T-helper 17 cell (primary cell): Measurements from ENCODE around the gene ADARB1. TPM values are rescaled to one million over a fixed set of nuclear protein-coding genes. Genes with fewer than 3 reads are reported as not detected.
A peak's percentile ranks its signal among the peaks of the same experiment; 100 is the strongest.
"Not testable (repeated sequence)": the region's sequence is repeated elsewhere in the genome, so short reads cannot be mapped to it uniquely, and the experiment has no call there.

Experiments used
- ATAC-seq: fragments of 150-1000 bp; cut with Tn5 transposase; 2 replicates; pipeline ENCODE4 v1.10.0; 2021; ENCODE audit warnings: mild to moderate bottlenecking, moderate library complexity
- DNase-seq, 3 donors: peaks; one replicate each; pipeline versions ENCODE4 v3.0.0 to v3.0.0-alpha.2; 2020 to 2021
- H3K9me3 ChIP-seq: one replicate; pipeline ENCODE4 v1.7.0; 2013; ENCODE audit warnings: low read length, mild to moderate bottlenecking; ENCODE audit not compliant: control insufficient read depth, poor library complexity, severe bottlenecking
- H3K27ac Mint-ChIP-seq: one replicate; pipeline ENCODE4 v1.8.0; 2022; ENCODE audit warnings: mild to moderate bottlenecking, moderate library complexity, mixed read lengths
- H3K27me3 Mint-ChIP-seq: one replicate; pipeline ENCODE4 v1.8.0; 2022; ENCODE audit warnings: mixed read lengths
- H3K36me3 Mint-ChIP-seq: one replicate; pipeline ENCODE4 v1.8.0; 2022; ENCODE audit warnings: low read depth, mixed read lengths
- H3K4me1 Mint-ChIP-seq: one replicate; pipeline ENCODE4 v1.8.0; 2022; ENCODE audit warnings: mild to moderate bottlenecking, mixed read lengths
- H3K4me3 Mint-ChIP-seq: one replicate; pipeline ENCODE4 v1.8.0; 2022; ENCODE audit warnings: mild to moderate bottlenecking, moderate library complexity, mixed read lengths
- total RNA-seq, 4 donors: library from RNA in 2 of 4; stranded (reverse) in 2 of 4; gene quantifications; one replicate each; pipeline ENCODE4 v1.2.3 and lab custom pipeline; 2022 to 2026

Gene ADARB1
- total RNA-seq, 2 donors from 2014 or later, result 28.4 to 37.0 TPM

DNA sequence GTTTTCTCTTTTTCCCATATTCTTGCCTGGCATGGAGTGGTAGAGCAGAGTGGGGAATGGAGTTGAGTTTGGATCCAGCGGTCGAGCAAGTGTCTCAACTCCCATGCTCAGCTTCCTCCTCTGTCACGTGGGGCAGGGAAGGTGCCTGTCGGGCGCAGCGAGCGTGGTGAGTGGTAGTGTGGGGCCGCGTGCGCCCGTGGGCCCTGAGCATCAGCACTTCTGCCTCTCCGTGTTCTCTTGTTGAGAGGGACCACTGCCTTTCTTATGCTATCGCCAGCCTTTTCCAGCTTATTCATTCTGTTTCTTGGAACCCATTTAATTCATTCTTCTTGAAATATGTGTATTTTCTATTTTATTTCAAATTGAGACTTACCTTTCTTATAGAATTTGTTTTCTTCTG, 65.1 kb downstream of the ADARB1 start:
- Mint-ChIP-seq H3K36me3 (peaks cover 7% of the 10 kb centered on the region), H3K4me1 (peaks cover 22% of the 10 kb centered on the region), H3K4me3 (no peak overlapping the region), H3K27me3 (no peaks in the 10 kb centered on the region), H3K27ac (peak overlapping the region; percentile 62)
- ATAC-seq, result no peak
- DNase-seq, result no peak
- no peaks in the 10 kb centered on the region for H3K9me3 ChIP-seq

DNA sequence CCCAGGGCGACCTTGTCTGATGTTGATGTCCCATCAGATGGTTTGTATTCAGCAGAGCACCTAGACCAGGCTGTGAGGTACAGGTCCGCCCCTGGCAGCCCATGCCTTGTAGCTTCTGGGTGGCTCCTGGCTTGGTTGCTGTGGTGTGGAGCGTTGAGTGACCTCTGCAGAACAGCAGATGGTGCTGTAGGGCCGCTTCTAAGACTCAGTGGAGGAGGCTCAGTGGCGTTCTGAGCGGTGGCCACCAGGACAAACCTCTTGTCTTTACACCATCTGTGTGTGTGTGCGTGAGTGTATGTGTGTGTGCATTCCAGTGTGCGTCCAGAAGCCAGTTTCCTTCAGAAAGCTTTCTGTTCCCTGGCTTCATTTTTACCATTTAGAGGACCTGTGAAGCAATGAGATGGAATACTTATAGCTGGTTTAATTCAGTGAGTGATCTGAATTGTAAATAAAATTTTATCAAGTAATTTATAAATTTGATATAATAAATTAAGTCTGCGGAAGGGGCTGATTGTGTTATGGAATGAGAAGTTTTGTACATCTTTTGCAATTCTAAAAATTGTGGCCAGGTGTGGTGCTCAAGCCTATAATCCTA, 66.1 kb downstream of the ADARB1 start:
- ATAC-seq (peak; percentile 93), DNase-seq (peak; percentile 29 to 48 (median 36))
- no peaks in the 10 kb centered on the region for H3K9me3 ChIP-seq
- H3K36me3 Mint-ChIP-seq, result peaks cover 7% of the 10 kb centered on the region
- H3K27ac Mint-ChIP-seq, result peak overlapping the region; percentile 51
- H3K27me3 Mint-ChIP-seq, result no peaks in the 10 kb centered on the region
- peak overlapping the region; percentile 15 for H3K4me3 Mint-ChIP-seq
- H3K4me1 Mint-ChIP-seq, result peaks cover 20% of the 10 kb centered on the region

DNA sequence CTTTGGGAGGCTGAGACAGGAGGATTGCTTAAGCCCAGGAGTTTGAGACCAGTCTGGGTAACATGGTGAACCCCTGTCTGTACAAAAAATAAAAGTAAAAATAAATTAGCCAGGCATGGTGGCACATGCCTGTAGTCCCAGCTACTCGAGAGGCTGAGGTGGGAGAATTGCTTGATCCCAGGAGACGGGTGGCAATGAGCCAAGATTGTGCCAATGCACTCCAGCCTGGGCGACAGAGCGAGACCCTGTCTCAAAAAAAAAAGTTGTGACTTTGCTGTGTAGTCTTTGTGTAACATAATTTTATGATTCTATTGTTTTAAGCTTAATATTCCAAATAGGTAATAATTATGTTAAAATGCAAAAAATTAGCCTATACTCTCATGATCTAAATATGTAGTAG, 66.6 kb downstream of the ADARB1 start:
- not testable (repeated sequence) for H3K4me3 Mint-ChIP-seq, H3K27ac Mint-ChIP-seq, ATAC-seq, H3K9me3 ChIP-seq, H3K36me3 Mint-ChIP-seq, DNase-seq, H3K27me3 Mint-ChIP-seq
- peaks cover 19% of the 10 kb centered on the region for H3K4me1 Mint-ChIP-seq

DNA sequence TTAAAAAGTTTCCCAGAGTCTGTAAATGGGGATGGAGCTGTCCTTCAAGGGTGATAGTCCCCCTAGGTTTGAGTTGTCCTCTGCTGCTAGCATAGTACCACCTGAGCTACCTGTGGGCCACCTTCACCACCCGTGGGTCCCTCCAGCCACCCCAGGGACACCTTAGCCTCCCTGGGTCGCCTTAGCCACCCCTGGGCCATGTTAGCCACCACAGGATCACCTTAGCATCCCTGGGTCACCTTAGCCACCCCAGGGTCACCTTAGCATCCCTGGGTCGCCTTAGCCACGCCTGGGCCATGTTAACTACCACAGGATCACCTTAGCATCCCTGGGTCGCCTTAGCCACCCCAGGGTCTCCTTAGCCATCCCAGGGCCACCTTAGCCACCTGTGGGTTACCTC, 67.1 kb downstream of the ADARB1 start:
- no peaks in the 10 kb centered on the region for H3K9me3 ChIP-seq
- DNase-seq (no peak), ATAC-seq (no peak)
- Mint-ChIP-seq H3K4me1 (peaks cover 19% of the 10 kb centered on the region), H3K4me3 (no peak overlapping the region), H3K27me3 (no peaks in the 10 kb centered on the region), H3K36me3 (peaks cover 10% of the 10 kb centered on the region), H3K27ac (no peak overlapping the region)

DNA sequence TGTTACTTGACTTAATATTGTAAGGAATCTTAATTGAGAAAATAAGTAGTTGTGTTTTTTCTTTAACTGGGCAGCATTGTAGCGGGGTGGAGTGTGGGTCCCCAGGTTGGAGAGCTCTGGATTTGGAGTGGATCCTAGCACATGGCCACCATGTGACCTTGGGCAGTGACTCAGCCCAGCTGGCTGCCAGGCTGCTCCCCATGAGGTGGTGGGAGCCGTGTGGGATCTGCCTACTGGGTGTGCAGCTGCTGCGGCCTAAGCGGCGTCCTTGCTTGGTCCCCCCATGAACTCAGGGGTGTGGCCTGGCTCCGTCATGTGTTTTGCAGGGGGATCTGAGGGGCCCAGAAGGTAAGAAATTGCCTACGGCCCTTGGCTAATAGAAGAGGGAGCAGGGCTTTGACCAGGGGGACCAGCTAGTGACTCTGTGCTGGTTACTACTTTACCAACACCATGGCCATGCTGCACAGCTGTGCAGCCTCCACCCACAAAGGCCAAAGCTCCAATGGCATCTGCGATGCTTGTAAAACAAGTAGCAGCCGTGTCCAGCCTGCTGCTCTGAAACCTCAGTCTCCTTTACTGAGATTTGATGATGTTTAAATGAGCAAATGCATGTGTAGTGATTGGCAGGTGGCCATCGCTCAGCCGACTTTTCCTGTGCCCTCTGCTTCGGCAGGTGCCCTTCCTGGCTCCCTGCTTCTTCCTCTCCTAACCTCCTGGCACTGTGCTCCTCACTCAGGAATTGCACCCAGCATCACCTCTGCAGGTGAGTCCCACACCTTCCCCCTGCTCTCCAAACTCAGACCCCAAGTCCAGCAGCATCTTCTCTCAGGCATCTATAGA, 68.3 kb downstream of the ADARB1 start:
- no peaks in the 10 kb centered on the region for H3K9me3 ChIP-seq
- Mint-ChIP-seq H3K36me3 (peaks cover 10% of the 10 kb centered on the region), H3K27me3 (no peaks in the 10 kb centered on the region), H3K4me1 (peaks cover 16% of the 10 kb centered on the region), H3K27ac (peak overlapping the region; percentile 85), H3K4me3 (no peak overlapping the region)
- ATAC-seq, result no peak
- DNase-seq, result no peak

DNA sequence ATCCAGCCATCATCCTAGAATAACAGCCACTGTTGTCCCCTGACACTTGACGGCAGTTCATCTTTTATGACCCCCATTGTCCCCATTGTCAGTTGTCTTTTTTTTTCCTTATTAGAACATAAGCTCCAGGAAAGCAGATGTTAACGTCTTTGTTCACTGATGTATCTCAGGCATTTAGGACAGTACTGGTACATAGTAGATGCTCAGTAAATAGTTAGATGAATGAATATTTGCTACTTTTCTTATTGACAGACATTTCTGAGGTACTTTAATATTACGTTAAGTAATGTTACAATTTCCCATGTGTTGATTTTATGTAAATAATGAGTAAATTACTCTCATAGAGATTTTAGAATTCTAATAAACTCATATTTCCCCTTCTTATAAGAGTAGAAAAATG, 69.5 kb downstream of the ADARB1 start:
- Mint-ChIP-seq H3K4me1 (peaks cover 17% of the 10 kb centered on the region), H3K27ac (peak overlapping the region; percentile 85), H3K4me3 (no peak overlapping the region), H3K27me3 (no peaks in the 10 kb centered on the region), H3K36me3 (peaks cover 10% of the 10 kb centered on the region)
- no peaks in the 10 kb centered on the region for H3K9me3 ChIP-seq
- DNase-seq, result no peak
- ATAC-seq, result no peak

DNA sequence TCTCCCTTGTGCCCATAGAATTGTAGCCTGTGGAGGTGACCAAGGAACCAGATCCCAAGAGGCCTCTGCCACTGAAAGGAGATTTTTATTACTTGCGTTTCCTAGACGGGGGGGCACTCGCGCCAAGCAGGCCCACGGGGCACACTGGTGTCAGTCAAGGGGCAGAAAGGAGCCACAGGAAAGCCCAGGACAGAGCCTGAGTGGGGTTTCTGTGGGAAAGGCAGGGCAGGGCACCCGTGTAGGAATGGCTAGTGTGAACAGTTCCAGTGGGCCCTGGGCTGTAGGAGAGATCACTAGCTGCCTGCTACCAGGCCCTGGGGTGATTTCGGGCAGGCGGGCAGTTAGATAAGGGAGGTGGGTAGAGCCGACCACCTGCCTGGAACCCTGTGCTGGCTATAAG, 70.8 kb downstream of the ADARB1 start:
- Mint-ChIP-seq H3K27ac (peak overlapping the region; percentile 24), H3K4me1 (peaks cover 11% of the 10 kb centered on the region), H3K4me3 (no peak overlapping the region), H3K36me3 (peaks cover 10% of the 10 kb centered on the region), H3K27me3 (no peaks in the 10 kb centered on the region)
- no peaks in the 10 kb centered on the region for H3K9me3 ChIP-seq
- ATAC-seq, result no peak
- no peak for DNase-seq

DNA sequence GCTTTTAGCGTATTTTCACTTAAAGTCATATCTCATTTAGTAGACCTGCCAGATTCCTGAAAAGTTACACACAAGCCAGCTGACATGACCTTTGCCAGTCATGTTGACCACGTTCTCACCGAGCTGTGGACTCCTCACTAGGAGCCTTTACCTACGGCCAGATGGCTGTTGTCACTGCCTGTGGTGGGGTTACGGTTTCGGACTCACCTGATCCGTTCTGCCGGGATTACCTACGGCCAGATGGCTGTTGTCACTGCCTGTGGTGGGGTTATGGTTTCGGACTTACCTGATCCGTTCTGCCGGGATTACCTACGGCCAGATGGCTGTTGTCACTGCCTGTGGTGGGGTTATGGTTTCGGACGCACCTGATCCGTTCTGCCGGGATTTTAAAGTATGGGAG, 71.5 kb downstream of the ADARB1 start:
- peaks cover 10% of the 10 kb centered on the region for H3K36me3 Mint-ChIP-seq
- DNase-seq, result not testable (repeated sequence)

DNA sequence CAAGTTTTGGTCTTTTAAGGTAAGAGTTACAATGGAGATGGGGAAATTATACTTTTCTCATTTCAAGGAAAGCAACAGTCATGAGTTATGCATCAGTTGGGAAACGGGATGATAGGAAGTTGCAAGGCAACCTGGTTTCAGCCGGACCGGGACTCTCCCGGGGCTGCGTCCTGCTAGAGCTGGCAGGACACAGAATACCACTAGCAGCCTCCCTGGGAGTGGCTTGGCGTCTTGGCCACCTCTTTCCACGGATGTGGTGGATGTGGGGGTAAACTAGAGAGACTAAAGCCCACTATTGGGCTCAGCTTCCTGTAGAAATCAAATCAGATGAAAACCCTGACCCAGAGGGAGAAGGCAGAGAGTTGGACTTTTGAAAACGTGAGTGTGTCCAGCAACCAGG, 71.9 kb downstream of the ADARB1 start:
- no peak overlapping the region for H3K27ac Mint-ChIP-seq
- ATAC-seq, result no peak
- no peaks in the 10 kb centered on the region for H3K27me3 Mint-ChIP-seq
- no peak overlapping the region for H3K4me3 Mint-ChIP-seq
- H3K9me3 ChIP-seq, result no peaks in the 10 kb centered on the region
- no peak for DNase-seq
- peaks cover 10% of the 10 kb centered on the region for H3K36me3 Mint-ChIP-seq
- H3K4me1 Mint-ChIP-seq, result peaks cover 12% of the 10 kb centered on the region

More for the DNA sequence above, 71.5 kb downstream of the ADARB1 start:
- H3K4me1 Mint-ChIP-seq, result peaks cover 10% of the 10 kb centered on the region
- not testable (repeated sequence) for H3K9me3 ChIP-seq, H3K27me3 Mint-ChIP-seq, ATAC-seq, H3K27ac Mint-ChIP-seq, H3K4me3 Mint-ChIP-seq

DNA sequence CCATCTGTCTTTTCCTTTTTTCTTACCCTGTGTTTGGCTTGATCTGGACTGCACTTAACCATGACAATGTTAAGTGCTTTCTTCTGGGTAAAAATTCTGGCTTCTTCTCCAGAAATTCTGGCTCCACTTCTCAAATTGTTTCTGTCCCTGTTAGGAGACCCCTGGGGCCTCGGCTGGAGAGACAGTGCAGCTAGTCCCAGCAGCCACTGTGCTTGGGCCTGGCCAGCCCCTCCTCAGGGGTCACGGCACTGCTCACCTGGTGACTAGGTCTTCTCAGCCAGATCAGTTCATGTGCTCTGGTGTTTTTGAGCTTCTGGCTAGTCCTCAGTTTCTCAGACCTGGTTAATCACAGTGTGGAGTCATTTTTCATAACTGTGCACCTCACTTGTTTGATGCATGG, 72.4 kb downstream of the ADARB1 start:
- Mint-ChIP-seq H3K27ac (no peak overlapping the region), H3K27me3 (no peaks in the 10 kb centered on the region), H3K4me3 (no peak overlapping the region), H3K36me3 (peaks cover 10% of the 10 kb centered on the region), H3K4me1 (peaks cover 17% of the 10 kb centered on the region)
- no peak for ATAC-seq
- no peak for DNase-seq
- no peaks in the 10 kb centered on the region for H3K9me3 ChIP-seq

DNA sequence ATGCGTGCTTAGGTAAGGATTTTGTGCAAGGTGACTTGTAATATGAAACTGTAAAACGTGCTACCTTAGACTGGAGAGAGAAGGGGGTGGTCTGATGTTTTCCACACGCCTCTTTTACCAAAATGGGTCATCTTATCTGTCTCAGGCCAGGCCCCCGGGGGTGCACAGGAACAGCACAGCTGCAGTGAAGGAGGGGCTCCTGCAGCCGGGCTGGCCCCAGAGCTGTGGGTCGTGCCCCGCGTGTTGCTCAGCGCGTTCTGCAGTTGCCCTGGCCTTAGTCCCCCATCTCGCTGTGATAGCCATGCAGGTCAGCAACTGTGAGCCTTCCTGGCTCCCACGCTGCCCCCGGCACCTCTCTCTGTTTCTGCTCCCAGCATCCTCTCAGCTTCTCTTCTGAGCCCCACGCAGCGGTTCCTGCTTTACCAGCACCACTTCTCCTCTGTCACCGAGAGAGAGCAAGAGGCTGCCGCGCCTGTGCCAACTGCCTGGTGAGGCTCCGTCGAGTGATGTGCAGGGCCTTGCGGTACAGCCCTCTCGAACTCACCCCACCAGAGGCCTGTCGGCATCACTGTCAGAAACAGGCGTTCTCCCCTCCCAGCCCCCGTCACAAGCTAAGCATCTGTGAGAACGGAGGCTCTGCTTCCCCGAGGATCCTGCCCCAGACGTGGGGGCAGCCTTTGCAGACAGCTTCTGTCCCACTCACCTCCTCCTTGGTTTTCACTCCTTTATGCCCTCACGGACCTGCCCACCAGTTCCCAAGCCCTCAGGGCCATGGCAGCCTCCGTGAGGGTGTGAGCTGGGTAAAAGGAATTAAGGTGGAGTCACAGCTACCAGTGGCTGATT, 73.3 kb downstream of the ADARB1 start:
- DNase-seq (no peak), ATAC-seq (no peak)
- Mint-ChIP-seq H3K4me3 (no peak overlapping the region), H3K36me3 (peaks cover 10% of the 10 kb centered on the region), H3K4me1 (peaks cover 24% of the 10 kb centered on the region), H3K27ac (no peak overlapping the region), H3K27me3 (no peaks in the 10 kb centered on the region)
- H3K9me3 ChIP-seq, result no peaks in the 10 kb centered on the region

DNA sequence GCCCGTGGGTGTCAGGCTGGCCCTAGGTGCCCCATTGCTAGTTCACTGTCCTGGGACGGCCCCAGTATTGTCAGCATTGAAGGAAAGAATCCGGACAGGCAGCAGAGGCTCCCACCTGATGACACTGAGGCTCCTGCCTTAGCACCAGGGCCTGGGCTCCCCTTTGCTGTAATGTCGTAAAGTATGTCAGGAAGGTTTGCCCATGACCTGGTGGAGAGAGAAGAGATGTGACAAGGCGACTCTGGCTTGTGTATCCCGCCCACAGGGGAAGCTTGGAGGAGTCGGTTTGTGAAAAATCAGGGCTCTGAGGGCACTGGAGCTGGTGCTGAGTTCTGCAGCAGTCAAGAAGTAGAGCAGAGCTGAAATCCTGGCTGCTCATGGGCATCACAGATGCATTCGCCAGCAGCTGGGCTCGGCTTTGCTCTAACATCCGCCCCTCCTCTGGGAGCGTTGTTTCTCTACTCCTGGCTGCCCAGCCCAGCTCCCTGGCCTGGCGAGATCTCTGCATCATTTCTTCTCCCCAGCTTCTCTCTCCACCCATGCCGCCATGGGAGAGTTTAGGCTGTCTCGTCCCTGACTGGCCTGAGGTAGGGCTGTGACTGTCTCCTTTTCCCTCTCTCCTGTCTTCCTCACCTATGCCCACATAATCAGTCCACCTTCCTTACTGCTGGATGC, 74.1 kb downstream of the ADARB1 start:
- no peaks in the 10 kb centered on the region for H3K9me3 ChIP-seq
- no peak overlapping the region for H3K4me3 Mint-ChIP-seq
- no peaks in the 10 kb centered on the region for H3K27me3 Mint-ChIP-seq
- no peak for DNase-seq
- peaks cover 6% of the 10 kb centered on the region for H3K36me3 Mint-ChIP-seq
- ATAC-seq, result no peak
- peaks cover 22% of the 10 kb centered on the region for H3K4me1 Mint-ChIP-seq
- no peak overlapping the region for H3K27ac Mint-ChIP-seq

DNA sequence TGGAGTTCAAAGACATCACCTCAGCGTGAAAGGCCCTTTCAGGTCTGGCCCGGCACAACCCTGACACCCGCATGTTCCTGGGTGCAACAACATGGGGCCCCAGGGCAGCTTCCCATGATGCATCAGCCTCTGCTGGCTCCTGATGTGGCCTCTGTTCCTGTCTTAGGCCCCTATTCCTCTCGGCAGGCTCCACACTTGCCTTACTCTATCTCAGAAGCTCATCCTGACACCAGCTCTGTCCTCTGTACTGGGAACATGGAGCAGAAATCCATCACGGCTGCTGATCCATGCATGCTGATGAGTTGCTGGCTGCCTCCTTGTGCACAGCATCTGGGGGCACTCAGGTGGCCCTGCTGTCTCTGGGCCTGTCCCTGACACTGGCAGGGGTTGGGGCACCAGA, 74.6 kb downstream of the ADARB1 start:
- DNase-seq, result no peak
- H3K9me3 ChIP-seq, result no peaks in the 10 kb centered on the region
- Mint-ChIP-seq H3K4me3 (no peak overlapping the region), H3K27ac (no peak overlapping the region), H3K36me3 (peaks cover 3% of the 10 kb centered on the region), H3K4me1 (peaks cover 19% of the 10 kb centered on the region), H3K27me3 (no peaks in the 10 kb centered on the region)
- no peak for ATAC-seq
